K562 (cell line): Measurements from ENCODE around the gene SPRED2. TPM values are rescaled to one million over a fixed set of nuclear protein-coding genes. Genes with fewer than 3 reads are reported as not detected.

Experiments
- ETS2 ChIP-seq: IDR thresholded peaks from 2 replicates; pipeline ENCODE4 v1.6.1; 2016; ENCODE audit warnings: borderline replicate concordance, missing genetic modification characterization, mild to moderate bottlenecking, moderate library complexity, missing compliant biosample characterization; ENCODE audit not compliant: poor library complexity, severe bottlenecking
- FIP1L1 ChIP-seq: fragments of 200-400 bp; formaldehyde crosslinking; IDR thresholded peaks from 2 replicates; pipeline ENCODE4 v1.6.1; 2018; ENCODE audit warnings: mild to moderate bottlenecking, low read depth, low read length; ENCODE audit not compliant: poor library complexity, severe bottlenecking
- FOXM1 ChIP-seq, 2 experiments: fragments of 450-650 bp in 1 of 2; sonication (generic) in 1 of 2; formaldehyde crosslinking in 1 of 2; IDR thresholded peaks; 2 replicates each; pipeline versions ENCODE4 v1.6.1 to v1.9.0; 2017 to 2022; ENCODE audit warnings: low read depth in 2 of 2, mild to moderate bottlenecking in 2 of 2, missing genetic modification reagents in 1 of 2, moderate library complexity in 1 of 2
- GTF2F1 ChIP-seq: IDR thresholded peaks from 2 replicates; pipeline ENCODE4 v1.6.1; 2011; ENCODE audit warnings: low read depth, low read length, improper control_type of control experiment
- KDM5B ChIP-seq: fragments of 200-600 bp; sonication (generic); IDR thresholded peaks from 2 replicates; pipeline ENCODE4 v1.6.1; 2012; ENCODE audit warnings: low read depth, mild to moderate bottlenecking, moderate library complexity, low read length, control low read depth, inconsistent platforms; ENCODE audit not compliant: insufficient replicate concordance
- MAX ChIP-seq: sonication (generic); formaldehyde crosslinking; IDR thresholded peaks from 2 replicates; pipeline ENCODE4 v1.9.0; 2022; ENCODE audit warnings: mild to moderate bottlenecking, missing genetic modification reagents
- NFRKB ChIP-seq: fragments of 450-650 bp; IDR thresholded peaks from 2 replicates; pipeline ENCODE4 v1.6.1; 2016; ENCODE audit warnings: low read depth
- NUFIP1 ChIP-seq: fragments of 450-650 bp; IDR thresholded peaks from 2 replicates; pipeline ENCODE4 v1.6.1; 2018; ENCODE audit not compliant: partially characterized antibody
- PRPF4 ChIP-seq: fragments of 200-400 bp; formaldehyde crosslinking; IDR thresholded peaks from one replicate; pipeline ENCODE4 v1.6.1; 2017; ENCODE audit warnings: low read length, low read depth, mild to moderate bottlenecking; ENCODE audit not compliant: insufficient read depth, poor library complexity, severe bottlenecking
- PTBP1 ChIP-seq: fragments of 200-400 bp; formaldehyde crosslinking; IDR thresholded peaks from 2 replicates; pipeline ENCODE4 v1.6.1; 2017; ENCODE audit warnings: low read depth, low read length
- RNF2 ChIP-seq: sonication (generic); IDR thresholded peaks from 2 replicates; pipeline ENCODE4 v1.6.1; 2016
- RUNX1 ChIP-seq: sonication (generic); IDR thresholded peaks from 2 replicates; pipeline ENCODE4 v1.6.1; 2016; ENCODE audit warnings: antibody characterized with exemption, low read depth
- SREBF1 ChIP-seq: fragments of 150-350 bp; IDR thresholded peaks from 2 replicates; pipeline ENCODE4 v1.6.1; 2014; ENCODE audit warnings: antibody characterized with exemption, low read depth, low read length, borderline replicate concordance
- TAF1 ChIP-seq: IDR thresholded peaks from 2 replicates; pipeline ENCODE4 v1.6.1; 2011; ENCODE audit warnings: mild to moderate bottlenecking, low read length, moderate library complexity; ENCODE audit not compliant: insufficient read depth, control insufficient read depth, severe bottlenecking; ENCODE audit errors: extremely low read depth
- ZFX ChIP-seq: sonication (generic); formaldehyde crosslinking; IDR thresholded peaks from 2 replicates; pipeline ENCODE4 v1.8.0; 2022; ENCODE audit warnings: mild to moderate bottlenecking, missing genetic modification reagents, moderate library complexity
- ZNF407 ChIP-seq: fragments of 450-650 bp; IDR thresholded peaks from 2 replicates; pipeline ENCODE4 v1.6.1; 2016; ENCODE audit warnings: low read depth
- ZNF507 ChIP-seq: conservative IDR thresholded peaks from 2 replicates; pipeline ENCODE4 v1.6.1; 2017; ENCODE audit warnings: missing genetic modification characterization, missing compliant biosample characterization
- ZNF740 ChIP-seq, 3 experiments: fragments of 200-800 bp in 1 of 3; sonication (Bioruptor generic) in 1 of 3; sonication (generic) in 1 of 3; formaldehyde crosslinking in 1 of 3; IDR thresholded peaks; 2 replicates each; pipeline versions ENCODE4 v1.6.1 to v1.8.0; 2016 to 2022; ENCODE audit warnings: mild to moderate bottlenecking in 2 of 3, missing compliant biosample characterization in 2 of 3, missing genetic modification characterization in 2 of 3, missing genetic modification reagents in 1 of 3
- polyA plus RNA-seq, 8 experiments: library from polyadenylated mRNA; depleted of rRNA in 4 of 8; stranded (reverse) in 5 of 8; unstranded in 3 of 8; fragments of >200 nt; fragmentation: Nextera tagmentation in 2 of 8; fragmentation: Illumina TruSeq in 1 of 8; extraction: Ambion mirVana in 2 of 8; extraction: Trizol in 1 of 8; gene quantifications; 2 replicates each; pipeline versions ENCODE4 v1.2.1 to v1.2.3, GENCODE V29; 2011 to 2014; ENCODE audit warnings: inconsistent platforms in 1 of 8, missing spikeins in 1 of 8
- total RNA-seq, 7 experiments: library from RNA; depleted of rRNA in 6 of 7; stranded (reverse); fragments of >200 nt in 6 of 7; fragmentation: Illumina TruSeq in 2 of 7; extraction: Trizol in 2 of 7; gene quantifications; 2 replicates each; pipeline versions ENCODE4 v1.2.1 to v1.2.3, GENCODE V29; 2011 to 2021; ENCODE audit warnings: low replicate concordance in 1 of 7

Gene SPRED2
- total and polyA plus RNA-seq, 9 of the 15 experiments (the other 6 are each of a cell fraction or from before 2014, with no cell fraction given), result 4.6 to 50.8 (median 14.1) TPM

- TF ChIP-seq ZNF507 (tag) (no peak), NUFIP1 (peak; percentile 36), MAX (CRISPR knock-in tag) (peak; percentile 39; the same call in 1 of the 2 replicates), PTBP1 (no peak), TAF1 (peak; percentile 64), GTF2F1 (0 out of 2 replicates have a peak, but pooled peaks have one; percentile 66), RUNX1 (no peak), ETS2 (tag) (no peak), ZNF407 (no peak), ZFX (CRISPR knock-in tag) (peak; percentile 61; the same call in 1 of the 2 replicates), KDM5B (peak; percentile 43), RNF2 (peak; percentile 62), SREBF1 (no peak), FIP1L1 (peak; percentile 77), PRPF4 (peak; percentile 80), ZNF740 (CRISPR knock-in tag; IDR thresholded peaks at IDR 0.05) (peak; percentile 96), ZNF740 (tag; IDR thresholded peaks at IDR 0.05) (peak in 1 of 2 experiments; percentile 84; a peak in 2 of 4 replicates), FOXM1 (IDR thresholded peaks at IDR 0.05; ENCODE audit: low read depth) (peak; percentile 81), FOXM1 (CRISPR knock-in tag; IDR thresholded peaks at IDR 0.05; ENCODE audit: low read depth) (no peak), NFRKB (no peak; the same call in none of the 2 replicates)
These were observed 3.3 kb upstream of the SPRED2 start (continued) for GRCh38 chr2:65435625-65436168.
